ENCODE measurements around the gene SPO11. TPM values are rescaled to one million over a fixed set of nuclear protein-coding genes. Genes with fewer than 3 reads are reported as not detected.

SPO11 gene
- total RNA-seq, 2 experiments from 2014 or later: not detected

DNA sequence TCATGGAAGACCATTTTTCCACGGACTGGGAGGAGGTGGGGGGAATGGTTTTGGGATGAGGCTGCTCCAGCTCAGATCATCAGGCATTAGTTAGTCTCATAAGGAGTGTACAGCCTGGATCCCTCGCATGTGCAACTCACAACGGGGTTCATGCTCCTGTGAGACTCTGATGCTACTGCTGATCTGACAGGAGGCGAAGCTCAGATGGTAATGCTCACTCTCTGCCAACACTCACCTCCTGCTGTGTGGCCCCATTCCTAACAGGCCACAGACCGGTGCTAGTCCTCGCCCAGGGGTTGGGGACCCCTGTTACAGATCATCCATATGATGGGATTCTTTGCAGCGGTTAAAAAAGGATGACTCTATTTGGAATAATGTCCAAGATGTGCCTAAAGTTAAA, 35.6 kb upstream of the SPO11 start:
- ChIA-PET CTCF (no interaction called here), POLR2A (no interaction called here)
- no peak overlapping the region for H3K27ac Mint-ChIP-seq
- peaks cover 18% of the 10 kb centered on the region for H3K27me3 Mint-ChIP-seq
- H3K4me3 Mint-ChIP-seq: no peak overlapping the region
- no peak for DNase-seq
- H3K9me3 Mint-ChIP-seq: no peaks in the 10 kb centered on the region
- H3K4me1 Mint-ChIP-seq: no peaks in the 10 kb centered on the region
- H3K36me3 Mint-ChIP-seq (ENCODE audit: low read depth): no peaks in the 10 kb centered on the region

DNA sequence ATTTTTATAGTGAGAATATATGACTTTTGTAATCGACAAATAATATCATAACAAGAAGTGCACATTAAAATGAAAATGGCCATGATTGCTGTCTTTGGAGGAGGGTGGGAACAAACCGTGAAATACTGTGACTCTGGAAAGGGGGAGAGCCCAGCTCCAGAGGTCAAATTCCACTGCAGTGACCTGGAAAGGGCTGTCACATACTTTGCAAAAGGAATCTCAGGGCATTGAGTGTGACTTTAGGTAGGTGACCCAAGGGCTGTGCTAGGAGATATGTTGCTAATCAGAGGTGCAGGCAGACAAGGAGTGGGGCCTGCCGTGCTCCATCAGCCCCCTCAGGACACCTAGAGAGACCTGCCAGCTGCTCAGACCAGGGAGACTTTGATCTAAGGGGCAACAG, 35.1 kb upstream of the SPO11 start:
- ChIA-PET POLR2A (no interaction called here), CTCF (no interaction called here)
- DNase-seq: no peak
- Mint-ChIP-seq H3K36me3 (ENCODE audit: low read depth) (no peaks in the 10 kb centered on the region), H3K9me3 (no peaks in the 10 kb centered on the region), H3K4me3 (no peak overlapping the region), H3K27me3 (peaks cover 18% of the 10 kb centered on the region), H3K27ac (no peak overlapping the region), H3K4me1 (no peaks in the 10 kb centered on the region)

DNA sequence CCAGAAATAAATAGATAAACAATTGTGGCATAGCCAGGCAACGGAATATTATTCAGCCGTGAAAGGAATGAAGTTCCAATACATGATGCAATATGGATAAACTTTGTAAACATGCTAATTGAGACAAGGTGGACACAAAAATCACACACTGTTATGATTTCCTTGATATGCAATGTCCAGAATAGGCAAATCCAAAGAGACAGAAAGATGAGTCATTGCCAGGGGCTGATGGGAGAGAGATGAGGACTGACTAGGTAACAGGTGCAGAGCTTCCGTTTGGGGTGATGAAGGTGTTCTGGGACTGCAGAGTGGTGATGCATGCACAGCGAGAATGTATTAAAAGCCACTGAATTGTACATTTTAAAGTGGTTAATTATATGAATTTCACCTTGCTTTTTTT, 31.1 kb upstream of the SPO11 start:
- H3K4me1 Mint-ChIP-seq: no peaks in the 10 kb centered on the region
- H3K9me3 Mint-ChIP-seq: no peaks in the 10 kb centered on the region
- H3K36me3 Mint-ChIP-seq (ENCODE audit: low read depth): no peaks in the 10 kb centered on the region
- POLR2A ChIA-PET: no interaction called here
- CTCF ChIA-PET: no interaction called here
- peaks cover 10% of the 10 kb centered on the region for H3K27me3 Mint-ChIP-seq
- no peak overlapping the region for H3K4me3 Mint-ChIP-seq
- no peak for DNase-seq
- no peak overlapping the region for H3K27ac Mint-ChIP-seq

DNA sequence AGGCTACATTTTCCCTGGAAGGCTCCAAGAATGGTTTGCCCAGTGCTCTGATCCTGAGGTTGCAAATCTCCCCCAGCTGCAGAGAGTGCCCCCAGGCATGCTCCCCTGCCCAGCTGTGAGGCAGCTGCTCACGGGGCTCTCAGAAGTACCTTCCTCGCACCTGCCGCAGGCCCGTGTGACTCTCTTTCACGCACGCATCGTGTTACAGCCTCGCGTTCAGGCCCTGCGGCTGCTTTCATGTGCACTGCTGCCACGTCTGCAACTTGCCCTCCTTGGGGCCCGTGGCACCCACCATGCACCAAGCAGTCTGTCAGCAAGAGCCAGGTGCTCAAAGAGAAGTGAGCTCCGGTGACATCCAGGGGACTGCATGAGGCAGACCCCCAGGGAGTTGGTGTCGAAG, 28.6 kb upstream of the SPO11 start:
- POLR2A ChIA-PET: no interaction called here
- no peak for DNase-seq
- no peaks in the 10 kb centered on the region for H3K36me3 Mint-ChIP-seq (ENCODE audit: low read depth)
- H3K27ac Mint-ChIP-seq: no peak overlapping the region
- CTCF ChIA-PET: no interaction called here
- no peaks in the 10 kb centered on the region for H3K4me1 Mint-ChIP-seq
- H3K27me3 Mint-ChIP-seq: peaks cover 4% of the 10 kb centered on the region
- no peak overlapping the region for H3K4me3 Mint-ChIP-seq
- no peaks in the 10 kb centered on the region for H3K9me3 Mint-ChIP-seq

DNA sequence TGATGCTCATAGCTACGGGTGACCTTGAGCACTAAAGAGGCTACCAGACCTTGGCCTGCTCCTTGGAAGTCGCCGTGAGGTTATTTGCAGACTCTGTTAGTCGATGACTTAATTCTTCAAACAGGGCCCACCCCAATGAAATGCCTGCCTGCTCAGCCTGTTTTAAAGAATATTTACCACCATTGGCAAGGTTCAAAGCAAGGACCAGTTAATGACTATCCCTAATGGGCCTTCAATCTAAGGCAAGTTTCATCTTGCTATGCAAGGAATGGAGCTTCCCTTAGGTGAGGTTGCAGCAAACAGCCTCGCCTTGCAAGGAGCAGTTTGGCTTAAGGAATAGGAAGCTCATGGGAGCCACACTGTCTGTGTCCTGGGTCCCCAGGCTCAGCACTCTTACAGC, 22.9 kb upstream of the SPO11 start:
- CTCF ChIA-PET: no interaction called here
- Mint-ChIP-seq H3K27ac (no peak overlapping the region), H3K4me3 (no peak overlapping the region), H3K4me1 (no peaks in the 10 kb centered on the region), H3K27me3 (peaks cover 4% of the 10 kb centered on the region), H3K36me3 (ENCODE audit: low read depth) (no peaks in the 10 kb centered on the region), H3K9me3 (no peaks in the 10 kb centered on the region)
- POLR2A ChIA-PET: no interaction called here
- DNase-seq: no peak

DNA sequence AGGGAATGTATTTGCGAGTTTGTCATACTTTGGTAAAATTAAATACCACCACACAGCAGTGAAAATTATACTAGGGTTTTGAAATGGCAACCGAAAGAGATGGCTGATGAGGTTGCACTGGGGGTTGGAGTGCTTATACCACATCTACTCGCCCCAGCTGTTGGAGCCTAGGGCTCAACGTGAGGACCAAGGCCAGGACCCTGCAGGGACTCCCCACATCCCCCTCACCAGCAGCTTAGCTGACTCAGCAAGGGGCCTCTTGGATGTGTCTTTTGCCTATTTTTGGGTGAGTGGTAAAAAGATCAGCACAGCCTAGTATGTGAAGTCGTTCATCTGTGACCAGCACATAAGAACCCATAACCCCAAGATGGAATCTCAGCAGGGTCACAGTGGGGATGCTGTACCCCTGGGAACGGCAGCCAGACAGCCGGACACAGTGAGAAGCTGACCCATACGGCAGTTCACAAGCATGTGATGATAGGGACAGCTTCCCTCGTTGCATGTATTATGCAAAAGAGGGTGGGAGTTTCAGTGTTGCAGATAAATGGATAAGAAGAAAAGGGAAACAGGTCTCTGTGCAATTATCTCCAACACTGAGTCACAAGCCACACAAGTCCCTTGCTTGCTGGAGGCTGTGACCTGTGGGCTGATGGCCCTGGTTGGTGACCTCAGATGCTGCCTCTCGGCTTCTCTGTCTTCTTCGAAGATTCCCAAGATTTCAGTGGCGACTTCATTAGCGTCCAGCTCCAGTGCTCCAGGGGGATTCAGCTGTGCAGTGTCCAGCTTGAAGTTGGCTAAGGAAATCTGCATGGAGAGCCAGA, 20.9 kb upstream of the SPO11 start:
- Mint-ChIP-seq H3K27me3 (peaks cover 4% of the 10 kb centered on the region), H3K36me3 (ENCODE audit: low read depth) (no peaks in the 10 kb centered on the region), H3K27ac (no peak overlapping the region), H3K4me3 (no peak overlapping the region), H3K9me3 (no peaks in the 10 kb centered on the region), H3K4me1 (no peaks in the 10 kb centered on the region)
- no peak for DNase-seq
- ChIA-PET CTCF (no interaction called here), POLR2A (no interaction called here)

DNA sequence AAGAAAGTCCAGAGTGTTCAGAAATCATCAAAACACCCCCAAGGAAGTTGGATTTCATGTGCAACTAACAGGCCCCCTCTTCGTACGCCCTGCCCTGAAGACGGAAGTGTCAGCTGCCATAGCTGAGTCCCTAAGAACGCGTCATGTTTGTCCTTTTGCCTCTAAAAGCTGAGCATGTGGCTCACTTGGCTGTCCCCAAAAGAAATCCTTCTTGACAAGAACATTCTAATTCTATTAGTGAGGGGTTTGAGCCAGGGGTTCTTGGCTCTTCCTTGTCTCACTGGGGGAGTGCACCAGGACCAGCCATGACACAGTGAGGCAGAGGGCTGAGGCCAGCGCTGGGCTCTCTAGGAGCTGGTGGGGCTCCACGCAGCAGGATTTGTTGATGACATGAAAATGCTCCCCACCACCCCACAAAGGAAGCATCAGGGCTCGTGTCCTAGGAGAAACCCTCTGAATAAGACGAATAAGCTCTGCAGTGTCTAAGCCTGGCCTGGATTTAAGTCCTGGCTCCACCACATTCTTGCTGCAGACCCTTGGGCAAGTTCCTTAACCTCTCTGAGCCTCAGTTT, 20.0 kb upstream of the SPO11 start:
- Mint-ChIP-seq H3K4me1 (no peaks in the 10 kb centered on the region), H3K4me3 (no peak overlapping the region), H3K9me3 (no peaks in the 10 kb centered on the region), H3K36me3 (ENCODE audit: low read depth) (no peaks in the 10 kb centered on the region), H3K27me3 (peaks cover 8% of the 10 kb centered on the region), H3K27ac (no peak overlapping the region)
- CTCF ChIA-PET: no interaction called here
- POLR2A ChIA-PET: no interaction called here
- DNase-seq: no peak

DNA sequence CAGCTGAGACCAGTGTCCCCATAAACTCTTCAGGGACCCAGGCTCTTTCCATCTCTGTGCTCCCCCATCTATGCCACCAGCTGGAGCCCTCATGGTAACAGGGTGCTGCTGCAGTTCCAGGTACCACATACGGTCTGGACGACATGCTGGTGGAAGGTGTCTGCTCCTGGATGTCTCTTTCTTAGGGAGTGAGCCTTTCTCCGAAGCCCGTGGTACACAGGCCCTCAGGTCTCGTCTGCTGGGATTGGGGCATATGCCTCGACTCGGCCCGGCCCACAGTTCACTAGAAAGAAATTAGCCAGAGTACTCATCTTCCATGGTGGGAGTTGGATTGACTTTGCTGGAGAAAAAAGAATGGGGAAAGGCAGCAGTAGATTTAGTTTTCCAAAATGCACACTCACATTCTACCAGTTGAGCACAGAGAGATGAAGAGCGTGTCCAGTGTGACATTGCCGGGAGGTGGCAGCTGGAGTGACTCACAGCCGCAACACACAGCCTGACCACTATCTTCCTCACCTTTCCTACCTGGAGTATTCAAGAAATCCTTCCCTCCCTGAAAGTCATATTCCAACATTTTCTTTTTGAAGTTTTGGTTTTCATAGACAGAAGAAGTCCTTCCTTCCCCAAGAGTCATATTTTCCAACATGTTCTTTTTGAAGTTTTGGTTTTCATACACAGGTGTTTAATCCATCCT, 18.6 kb upstream of the SPO11 start:
- H3K27me3 Mint-ChIP-seq: peaks cover 6% of the 10 kb centered on the region
- POLR2A ChIA-PET: no interaction called here
- no peak for DNase-seq
- no peak overlapping the region for H3K27ac Mint-ChIP-seq
- CTCF ChIA-PET: no interaction called here
- H3K4me3 Mint-ChIP-seq: no peak overlapping the region
- H3K4me1 Mint-ChIP-seq: no peaks in the 10 kb centered on the region
- no peaks in the 10 kb centered on the region for H3K36me3 Mint-ChIP-seq (ENCODE audit: low read depth)
- H3K9me3 Mint-ChIP-seq: no peaks in the 10 kb centered on the region

DNA sequence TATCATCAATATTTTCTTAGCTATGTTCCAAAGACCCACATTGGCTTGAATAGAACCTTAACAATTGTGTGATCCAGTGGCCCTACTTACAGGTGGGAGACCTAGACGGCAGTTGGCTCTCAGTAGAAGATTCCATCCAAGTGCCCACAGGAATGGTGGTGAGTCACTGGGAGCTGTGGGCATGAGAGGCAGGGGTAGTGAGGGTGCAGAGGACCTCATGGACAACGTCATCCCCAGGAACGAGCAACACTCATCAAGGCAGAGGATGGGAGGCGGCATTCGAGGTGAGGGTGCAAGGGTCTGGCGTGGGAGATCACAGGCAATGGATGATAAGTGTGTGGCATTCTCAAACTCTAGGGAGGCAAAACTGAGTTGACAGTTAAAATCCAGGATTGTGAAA, 17.5 kb upstream of the SPO11 start:
- no peaks in the 10 kb centered on the region for H3K9me3 Mint-ChIP-seq
- H3K4me3 Mint-ChIP-seq: no peak overlapping the region
- ChIA-PET POLR2A (no interaction called here), CTCF (no interaction called here)
- DNase-seq: no peak
- H3K4me1 Mint-ChIP-seq: no peaks in the 10 kb centered on the region
- H3K27me3 Mint-ChIP-seq: peaks cover 4% of the 10 kb centered on the region
- H3K36me3 Mint-ChIP-seq (ENCODE audit: low read depth): no peaks in the 10 kb centered on the region
- H3K27ac Mint-ChIP-seq: no peak overlapping the region

DNA sequence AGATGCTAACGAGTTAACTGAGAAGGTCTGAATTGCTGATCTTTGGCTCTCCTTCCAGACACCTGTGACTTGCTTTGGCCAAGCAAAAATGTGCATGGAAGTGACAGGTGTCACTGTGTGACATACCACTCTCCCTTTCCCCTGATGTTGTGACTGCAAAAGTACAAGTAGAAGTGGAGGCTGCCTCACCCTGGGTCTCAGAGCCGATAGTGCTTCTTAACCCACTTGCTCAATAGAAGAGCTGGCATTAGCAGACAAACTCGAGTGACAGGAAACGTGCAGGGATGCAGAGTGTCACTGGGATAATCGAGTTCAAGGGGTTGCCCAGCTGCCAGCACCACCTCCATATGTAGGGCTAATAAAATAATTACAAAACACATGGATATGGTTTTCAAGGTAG, 16.4 kb upstream of the SPO11 start:
- Mint-ChIP-seq H3K4me3 (no peak overlapping the region), H3K27me3 (peaks cover 4% of the 10 kb centered on the region), H3K9me3 (no peaks in the 10 kb centered on the region), H3K4me1 (peaks cover 3% of the 10 kb centered on the region), H3K27ac (no peak overlapping the region), H3K36me3 (ENCODE audit: low read depth) (no peaks in the 10 kb centered on the region)
- ChIA-PET POLR2A (no interaction called here), CTCF (no interaction called here)
- no peak for DNase-seq

DNA sequence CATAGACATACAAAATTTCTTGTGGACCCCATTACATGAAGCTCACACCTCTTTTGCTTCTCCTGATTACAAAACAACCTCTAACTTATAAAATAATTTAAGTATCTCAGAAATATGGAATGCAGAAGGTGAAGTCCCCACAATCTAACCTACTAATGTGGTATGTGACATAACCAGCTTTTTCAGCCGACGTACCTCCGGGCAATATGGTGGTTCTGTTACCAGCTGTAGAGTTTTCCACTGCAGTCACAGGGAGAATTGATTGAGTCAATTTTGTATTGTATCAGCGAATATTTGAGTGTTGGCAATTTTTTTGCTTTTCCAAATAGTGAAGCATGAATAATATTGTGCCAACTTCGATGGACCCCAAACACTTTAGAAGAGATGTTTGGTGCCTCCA, 15.7 kb upstream of the SPO11 start:
- Mint-ChIP-seq H3K4me1 (peaks cover 3% of the 10 kb centered on the region), H3K27me3 (peaks cover 4% of the 10 kb centered on the region), H3K36me3 (ENCODE audit: low read depth) (no peaks in the 10 kb centered on the region), H3K9me3 (no peaks in the 10 kb centered on the region), H3K4me3 (no peak overlapping the region), H3K27ac (no peak overlapping the region)
- no peak for DNase-seq
- ChIA-PET POLR2A (no interaction called here), CTCF (no interaction called here)

DNA sequence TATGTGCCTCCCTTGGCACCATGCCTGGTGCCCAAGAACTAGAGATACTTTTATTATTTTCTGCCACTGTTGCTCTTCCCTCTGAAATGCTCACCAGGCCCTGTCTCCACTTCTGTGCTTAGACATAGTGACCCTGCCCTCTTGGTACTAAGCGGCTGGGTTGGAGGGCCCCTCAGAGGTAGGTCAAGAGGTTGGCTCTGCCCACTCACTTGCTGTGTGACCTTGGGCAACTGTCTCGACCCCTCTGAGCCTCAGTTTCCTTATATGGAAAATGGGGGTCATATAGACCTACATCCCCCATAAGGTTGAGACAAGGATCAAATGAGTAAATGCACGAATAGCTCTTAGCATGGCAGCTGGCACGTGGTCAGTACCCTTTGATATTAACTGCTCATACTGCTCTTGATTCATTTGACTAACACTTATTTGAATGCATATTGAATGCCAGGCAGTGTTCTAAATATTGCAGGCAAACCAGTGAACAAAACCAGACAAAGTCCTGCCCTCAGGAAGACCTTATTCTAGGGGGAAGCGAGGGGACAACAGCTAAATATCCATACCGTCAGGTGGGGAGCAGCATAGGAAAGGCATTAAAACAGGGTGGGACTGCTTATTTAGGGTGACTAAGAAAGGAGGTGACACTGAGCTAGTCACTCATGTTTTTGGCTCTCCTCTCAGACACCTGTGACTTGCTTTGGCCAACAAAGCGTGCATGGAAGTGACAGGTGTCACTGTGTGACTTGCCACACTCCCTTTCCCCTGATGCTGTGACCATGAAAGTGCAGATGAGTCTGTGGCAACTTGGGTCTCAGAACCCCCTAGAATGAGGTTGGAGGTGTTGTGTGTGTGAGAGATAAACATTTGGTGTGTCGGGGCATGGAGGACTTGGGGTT, 14.3 kb upstream of the SPO11 start:
- DNase-seq: no peak
- Mint-ChIP-seq H3K27me3 (peaks cover 10% of the 10 kb centered on the region), H3K36me3 (ENCODE audit: low read depth) (no peaks in the 10 kb centered on the region), H3K27ac (no peak overlapping the region), H3K4me1 (peaks cover 3% of the 10 kb centered on the region), H3K9me3 (no peaks in the 10 kb centered on the region), H3K4me3 (no peak overlapping the region)
- CTCF ChIA-PET: no interaction called here
- POLR2A ChIA-PET: no interaction called here

DNA sequence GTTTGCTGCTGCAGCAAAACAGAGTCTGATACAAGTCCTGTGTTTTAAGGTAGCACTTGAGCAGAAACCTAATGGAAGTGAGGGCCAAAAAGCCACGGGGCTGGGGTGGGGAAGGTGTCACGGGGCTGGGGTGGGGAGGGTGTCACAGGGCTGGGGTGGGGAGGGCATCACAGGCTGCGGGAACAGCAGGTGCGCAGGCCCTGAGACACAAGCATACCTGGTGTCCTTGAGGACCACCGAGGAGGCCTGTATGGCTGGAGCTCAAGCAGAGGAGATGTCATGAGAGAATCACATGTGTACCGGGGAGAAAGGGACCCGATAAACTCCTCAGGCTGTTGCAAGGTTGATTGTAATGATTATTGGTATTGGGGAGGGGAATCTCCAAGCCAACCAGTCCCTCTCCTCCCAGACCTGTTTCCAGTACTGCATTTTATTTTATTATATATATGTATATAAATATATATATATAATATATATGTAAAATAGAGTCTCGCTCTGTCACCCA, 13.6 kb upstream of the SPO11 start:
- DNase-seq: no peak
- Mint-ChIP-seq H3K4me1 (peaks cover 3% of the 10 kb centered on the region), H3K27me3 (peaks cover 11% of the 10 kb centered on the region), H3K36me3 (ENCODE audit: low read depth) (no peaks in the 10 kb centered on the region), H3K9me3 (no peaks in the 10 kb centered on the region), H3K27ac (no peak overlapping the region), H3K4me3 (no peak overlapping the region)
- CTCF ChIA-PET: no interaction called here
- POLR2A ChIA-PET: no interaction called here

Measured in activated CD4-positive, alpha-beta memory T cell treated with anti-CD3 and anti-CD28 coated beads, Interleukin-2, amount 10 ng/mL, durations not matched to agents 7 days and 5 days (primary cell).